GM12891 (cell line): ENCODE data around the gene GRHL1.

Source experiments
- POLR2A ChIP-seq: IDR thresholded peaks from 2 replicates; pipeline ENCODE4 v1.6.1; 2011; ENCODE audit warnings: low read depth, low read length, control low read depth
- TAF1 ChIP-seq: IDR thresholded peaks from 2 replicates; pipeline ENCODE4 v1.6.1; 2011; ENCODE audit warnings: low read depth, low read length, control low read depth

DNA sequence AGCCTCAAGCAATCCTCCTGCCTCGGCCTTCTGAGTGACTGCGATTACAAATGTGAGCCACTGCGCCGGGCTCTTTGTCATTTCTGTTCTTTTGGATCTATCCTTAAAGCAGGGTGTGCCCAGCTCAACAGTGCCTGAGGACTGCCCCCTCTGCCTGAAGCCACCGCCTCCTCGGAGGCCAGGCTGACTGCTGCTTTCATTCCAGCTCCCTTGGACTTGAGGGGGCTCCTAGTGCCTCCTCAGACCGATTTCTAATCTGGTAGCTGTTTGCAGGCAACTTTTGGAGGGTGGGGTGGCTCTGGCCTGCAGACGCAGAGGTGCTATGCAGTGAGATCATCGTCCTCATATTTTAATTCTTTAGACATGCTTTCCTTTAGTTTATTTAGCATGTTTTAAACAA lies 55.9 kb downstream of the GRHL1 start:
- TF ChIP-seq POLR2A (no peak), TAF1 (no peak)
